CMK (cell line): ENCODE data around the gene FIBCD1.
"Not testable (repeated sequence)": the region's sequence is repeated elsewhere in the genome, so short reads cannot be mapped to it uniquely, and the experiment has no call there.

Experiments
- DNase-seq: peaks from one replicate; pipeline ENCODE4 v3.0.0-alpha.2; 2010; ENCODE audit warnings: low read depth

The FIBCD1 gene

DNA sequence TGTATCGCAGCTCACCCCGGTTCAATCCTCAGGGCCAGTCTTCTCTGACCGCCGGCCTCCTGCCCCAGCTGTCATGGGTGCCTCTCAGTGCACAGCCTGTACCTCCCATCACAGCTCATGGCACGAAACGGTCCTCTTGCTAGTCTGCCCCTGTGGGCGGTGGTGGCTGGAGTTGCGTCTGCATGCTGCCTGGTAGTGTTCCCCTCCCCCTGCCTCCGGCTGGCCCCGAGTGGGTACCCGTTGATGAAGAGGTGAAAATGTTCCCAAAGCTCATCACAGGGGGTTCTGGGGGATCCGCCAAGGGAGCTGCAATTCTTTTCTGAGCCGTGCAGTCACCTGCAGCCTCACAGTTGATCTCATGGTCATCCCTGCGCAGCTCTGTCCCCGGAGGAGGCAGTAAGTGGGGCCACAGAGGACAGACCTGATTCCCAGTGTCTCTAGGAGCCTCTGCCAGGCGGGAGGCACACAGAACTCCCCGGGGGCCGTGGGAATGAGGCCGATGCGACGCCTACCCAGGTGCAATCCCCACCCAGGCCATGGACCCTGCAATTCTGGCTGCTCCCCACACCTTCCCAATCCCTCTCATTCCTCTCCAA is 34.7 kb upstream of the FIBCD1 start:
- DNase-seq = no peak

DNA sequence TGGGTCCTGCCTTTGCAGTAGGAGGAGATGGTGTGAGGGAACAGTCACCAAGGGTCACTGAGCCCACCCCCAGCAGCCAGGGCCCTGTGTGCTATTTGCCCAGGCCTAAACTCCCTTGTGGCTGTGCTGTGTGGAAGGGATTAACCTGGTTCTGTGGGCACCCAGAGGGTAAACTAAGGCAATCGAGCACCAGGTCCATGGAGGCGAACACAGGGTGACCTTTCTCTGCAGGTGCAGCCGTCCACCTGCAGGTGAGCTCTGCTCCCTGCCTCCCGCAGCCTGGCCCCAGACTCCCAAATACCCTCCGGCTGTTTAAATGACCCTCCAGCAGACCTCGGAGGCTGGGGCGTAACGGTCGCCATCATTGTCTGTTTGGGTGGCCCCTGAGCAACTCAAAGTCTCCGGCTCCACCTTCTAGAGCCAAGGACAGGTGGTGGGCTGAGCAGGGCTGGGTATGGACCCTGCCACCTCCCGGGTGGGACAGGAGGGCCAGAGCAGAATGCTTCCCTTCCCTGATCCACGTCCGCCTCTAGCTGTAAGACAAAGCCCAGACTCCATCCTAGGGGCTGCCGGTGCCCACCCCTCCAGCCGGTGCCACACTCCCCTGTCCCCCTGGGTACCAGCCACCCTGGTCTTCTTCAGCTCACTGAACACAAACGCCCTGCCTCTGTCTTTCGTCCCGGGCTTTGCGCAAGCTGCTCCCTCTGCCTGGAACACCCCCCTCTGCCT is 34.1 kb upstream of the FIBCD1 start:
- DNase-seq = no peak

DNA sequence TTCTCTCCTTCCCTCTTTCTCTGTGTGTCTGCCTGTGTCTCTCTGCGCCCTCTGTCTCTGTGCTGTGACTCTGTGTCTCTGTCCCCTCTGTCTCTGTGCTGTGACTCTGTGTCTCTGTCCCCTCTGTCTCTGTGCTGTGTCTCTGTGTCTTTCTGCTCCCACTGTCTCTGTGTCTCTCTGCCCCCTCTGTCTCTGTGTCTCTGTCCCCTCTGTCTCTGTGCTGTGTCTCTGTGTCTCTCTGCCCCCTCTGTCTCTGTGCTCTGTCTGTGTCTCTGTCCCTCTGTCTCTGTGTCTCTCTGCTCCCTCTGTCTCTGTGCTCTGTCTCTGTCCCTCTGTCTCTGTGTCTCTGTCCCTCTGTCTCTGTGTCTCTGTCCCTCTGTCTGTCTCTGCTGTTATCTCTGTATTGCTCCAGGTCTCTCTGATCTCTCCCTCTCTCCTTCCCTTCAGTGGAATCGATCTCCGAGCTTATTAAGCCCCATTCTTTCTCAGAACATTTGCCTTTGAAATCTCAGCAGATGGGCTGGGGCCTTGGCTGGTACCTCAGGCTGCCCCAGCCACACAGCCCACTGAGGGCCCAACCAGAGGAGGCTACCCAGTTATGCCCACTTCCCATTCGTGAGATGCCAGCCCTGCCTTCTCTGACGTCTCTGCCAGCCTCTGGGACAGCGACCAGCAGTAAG is 33.4 kb upstream of the FIBCD1 start:
- no peak for DNase-seq

DNA sequence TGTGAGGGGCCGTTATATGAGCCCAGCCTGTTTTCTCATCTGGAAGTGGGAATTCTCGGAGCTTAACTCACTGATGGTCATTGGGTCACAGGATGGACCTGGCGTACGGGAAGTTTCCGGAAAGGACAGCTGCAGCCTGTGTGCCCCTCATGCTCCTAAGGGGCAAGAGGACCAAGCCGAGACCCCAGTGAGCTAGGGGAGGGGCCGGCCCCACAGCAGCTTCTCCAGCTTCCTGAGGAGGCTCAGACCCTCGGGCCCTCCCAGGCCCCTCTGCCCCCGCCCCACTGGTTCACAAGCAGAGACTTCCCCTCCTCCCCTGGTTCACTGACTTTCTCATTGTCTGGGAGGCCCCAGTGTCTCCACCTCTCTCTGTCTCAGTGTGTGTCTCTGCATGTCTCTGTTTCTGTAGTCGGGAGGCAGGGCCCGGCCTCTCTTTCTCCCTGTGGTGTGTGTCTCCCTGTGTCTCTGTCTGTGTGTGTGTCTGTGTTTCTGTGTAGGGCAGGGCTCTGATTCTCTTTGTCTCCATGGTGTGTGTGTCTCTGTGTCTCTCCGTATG is 32.3 kb upstream of the FIBCD1 start:
- DNase-seq = no peak

DNA sequence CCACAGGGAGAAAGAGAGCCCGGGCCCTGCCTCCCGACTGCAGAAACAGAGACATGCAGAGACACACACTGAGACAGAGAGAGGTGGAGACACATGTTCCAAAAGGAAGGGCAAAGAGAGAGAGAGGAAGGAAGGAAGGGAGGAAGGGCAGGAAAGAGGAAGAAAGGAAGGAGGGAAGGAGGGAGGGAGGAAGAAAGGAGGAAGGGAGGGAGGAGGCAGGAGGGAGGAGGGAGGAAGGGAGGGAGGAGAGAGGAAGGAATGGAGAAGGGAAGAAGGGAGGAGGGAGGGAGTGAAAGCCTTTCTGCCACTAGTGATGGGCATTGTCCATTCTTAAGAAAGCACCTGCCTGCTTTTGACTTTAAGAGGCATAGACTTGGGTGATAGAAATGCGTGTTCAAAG is 31.8 kb upstream of the FIBCD1 start:
- no peak for DNase-seq

DNA sequence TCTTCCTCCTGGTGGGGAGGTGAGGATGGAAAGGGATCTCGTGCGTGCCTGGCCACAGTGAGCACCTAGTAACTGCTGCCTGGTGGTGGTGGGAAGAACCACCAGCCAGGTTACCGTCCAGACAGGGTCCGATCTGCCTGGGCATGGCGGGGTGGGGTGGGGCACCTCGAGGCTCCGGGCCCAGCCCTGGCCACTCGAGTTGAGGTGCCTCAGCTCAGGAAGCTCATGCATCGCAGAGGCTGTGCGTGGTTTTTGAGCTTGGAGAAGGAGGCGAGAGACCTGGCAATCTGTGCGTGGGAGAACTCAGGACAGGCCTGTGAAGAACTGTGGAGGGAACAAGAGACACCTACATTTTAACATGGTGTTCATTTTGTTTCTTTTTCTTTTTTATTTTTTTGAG is 31.0 kb upstream of the FIBCD1 start:
- no peak for DNase-seq

DNA sequence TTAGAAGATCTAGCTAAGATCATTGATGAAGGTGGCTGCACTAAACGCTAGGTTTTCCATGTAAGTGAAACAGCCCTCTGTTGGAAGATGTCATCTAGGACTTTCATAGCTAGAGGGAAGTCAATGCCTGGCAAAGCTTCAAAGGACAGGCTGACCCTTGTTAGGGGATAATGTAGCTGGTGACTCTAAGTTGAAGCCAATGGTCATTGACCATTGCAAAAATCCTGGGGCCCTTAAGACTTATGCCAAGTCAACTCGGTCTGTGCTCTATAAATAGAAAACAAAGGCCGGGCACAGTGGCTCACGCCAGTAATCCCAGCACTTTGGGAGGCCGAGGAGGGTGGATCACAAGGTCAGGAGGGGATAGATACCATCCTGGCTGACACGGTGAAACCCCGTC is 26.6 kb upstream of the FIBCD1 start:
- DNase-seq = no peak

DNA sequence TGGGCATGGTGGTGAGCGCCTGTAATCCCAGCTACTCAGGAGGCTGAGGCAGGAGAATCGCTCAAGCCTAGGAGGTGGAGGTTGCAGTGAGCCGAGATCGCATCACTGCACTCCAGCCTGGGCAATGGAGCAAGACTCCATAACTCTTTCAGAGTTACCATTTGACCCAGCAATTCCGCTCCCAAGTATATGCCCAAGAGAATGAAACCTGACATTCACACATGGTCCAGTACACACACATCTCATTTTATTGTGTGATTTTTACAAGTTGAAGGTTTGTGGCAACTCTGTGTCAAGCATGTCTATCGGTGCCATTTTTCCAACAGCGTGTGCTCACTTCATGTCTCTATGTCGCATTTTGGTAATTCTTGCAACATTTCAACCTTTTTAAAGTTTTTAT is 24.9 kb upstream of the FIBCD1 start:
- no peak for DNase-seq

DNA sequence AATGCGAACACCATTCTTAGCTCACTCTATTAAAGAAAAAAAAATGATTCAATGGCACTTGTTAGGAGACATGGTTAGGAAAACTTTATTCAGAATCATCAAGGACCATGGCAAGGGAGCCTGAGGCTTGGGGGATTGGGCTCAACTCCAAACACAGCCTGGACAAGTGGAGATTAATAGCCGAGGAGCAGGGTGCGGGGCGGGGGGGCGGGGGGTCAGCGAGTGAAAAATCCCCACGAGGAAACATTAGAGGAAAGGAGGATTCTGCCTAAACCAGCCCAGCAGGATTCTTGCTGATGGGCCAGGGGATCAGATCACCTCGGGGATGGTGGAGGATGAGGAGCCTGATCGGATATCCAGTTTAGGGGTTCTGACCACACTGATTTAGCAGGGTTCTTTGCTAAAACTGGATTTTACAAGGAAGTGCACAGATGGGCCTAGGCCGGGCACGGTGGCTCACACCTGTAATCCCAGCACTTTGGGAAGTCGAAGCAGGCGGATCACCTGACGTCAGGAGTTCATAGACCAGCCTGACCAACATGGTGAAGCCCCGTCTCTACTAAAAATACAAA is 24.4 kb upstream of the FIBCD1 start:
- no peak for DNase-seq

DNA sequence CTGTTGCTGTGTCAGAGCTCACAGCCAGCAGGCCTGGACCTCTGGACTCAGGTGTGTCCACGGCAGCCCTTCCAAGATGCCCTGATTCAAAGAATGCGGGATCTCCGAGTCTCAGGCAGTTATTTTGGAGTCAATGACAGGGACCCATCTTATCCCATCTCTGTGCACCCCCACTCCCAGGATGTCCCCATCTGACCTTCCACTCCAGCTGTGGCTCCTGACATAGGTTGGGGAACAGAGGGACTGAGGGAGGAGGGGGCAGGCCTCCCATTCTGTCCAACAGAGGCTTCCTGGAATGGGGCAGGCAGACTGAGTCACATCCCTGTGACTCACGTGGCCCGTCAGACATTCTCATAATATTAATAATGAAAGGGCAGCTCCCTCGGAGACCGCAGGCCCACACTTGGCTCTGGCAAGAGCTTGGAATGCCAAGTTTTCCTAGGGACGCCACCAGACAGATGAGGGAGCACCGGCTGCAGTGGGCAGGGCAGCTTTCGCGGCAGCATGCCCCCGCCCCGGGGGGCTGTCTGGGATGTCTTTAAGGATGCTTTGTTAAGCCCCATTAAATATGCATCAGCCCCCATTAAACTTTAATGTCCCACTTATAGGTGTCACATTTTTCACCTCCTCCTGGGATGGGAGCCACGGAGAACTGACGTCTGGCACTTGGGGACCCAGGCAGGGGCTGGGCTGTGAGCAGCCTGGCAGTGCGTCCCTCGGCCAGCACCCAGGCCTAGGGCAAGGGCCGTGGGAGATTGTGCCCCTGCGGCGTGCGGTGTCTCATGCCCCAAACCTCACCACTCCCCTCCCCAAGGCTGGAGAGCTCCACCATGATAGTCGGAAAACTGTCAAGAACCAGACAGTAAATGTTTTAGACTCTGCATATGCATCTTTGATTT is 23.6 kb upstream of the FIBCD1 start:
- no peak for DNase-seq

DNA sequence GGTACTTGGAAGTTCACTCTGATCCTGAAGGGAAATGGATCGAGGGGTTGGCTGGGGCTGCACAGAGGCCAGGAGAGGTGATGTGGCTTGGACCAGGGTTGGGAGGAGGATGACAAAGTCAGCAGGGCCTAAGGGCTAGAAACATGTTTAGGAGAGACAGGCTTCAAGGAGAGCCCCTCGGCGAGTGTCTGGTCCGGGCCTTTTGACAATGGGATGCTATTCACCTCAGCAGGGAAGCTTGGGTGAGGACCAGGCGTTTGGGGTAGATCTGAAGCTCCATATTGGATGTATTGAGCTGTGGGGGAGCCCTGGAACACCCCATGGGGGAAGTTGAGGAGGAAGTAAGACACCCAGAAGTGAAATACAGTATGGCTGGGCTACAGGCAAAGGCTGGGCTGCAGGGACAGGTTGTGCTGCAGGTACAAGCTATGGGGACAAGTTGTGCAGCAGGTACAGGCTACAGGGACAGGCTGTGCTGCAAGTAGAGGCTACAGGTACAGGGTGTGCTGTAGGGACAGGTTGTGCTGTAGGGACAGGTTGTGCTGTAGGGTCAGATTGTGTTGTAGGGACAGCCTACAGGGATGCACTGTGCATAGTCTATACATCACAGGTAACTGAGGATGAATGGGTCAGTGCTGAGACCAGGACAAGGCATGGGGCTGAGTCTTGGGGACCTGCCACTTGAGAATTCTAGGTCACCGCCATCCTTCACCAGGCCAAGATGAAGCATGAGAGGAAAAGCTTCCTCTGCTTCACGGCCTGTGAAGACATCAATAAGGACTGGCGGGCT is 22.7 kb upstream of the FIBCD1 start:
- no peak for DNase-seq

DNA sequence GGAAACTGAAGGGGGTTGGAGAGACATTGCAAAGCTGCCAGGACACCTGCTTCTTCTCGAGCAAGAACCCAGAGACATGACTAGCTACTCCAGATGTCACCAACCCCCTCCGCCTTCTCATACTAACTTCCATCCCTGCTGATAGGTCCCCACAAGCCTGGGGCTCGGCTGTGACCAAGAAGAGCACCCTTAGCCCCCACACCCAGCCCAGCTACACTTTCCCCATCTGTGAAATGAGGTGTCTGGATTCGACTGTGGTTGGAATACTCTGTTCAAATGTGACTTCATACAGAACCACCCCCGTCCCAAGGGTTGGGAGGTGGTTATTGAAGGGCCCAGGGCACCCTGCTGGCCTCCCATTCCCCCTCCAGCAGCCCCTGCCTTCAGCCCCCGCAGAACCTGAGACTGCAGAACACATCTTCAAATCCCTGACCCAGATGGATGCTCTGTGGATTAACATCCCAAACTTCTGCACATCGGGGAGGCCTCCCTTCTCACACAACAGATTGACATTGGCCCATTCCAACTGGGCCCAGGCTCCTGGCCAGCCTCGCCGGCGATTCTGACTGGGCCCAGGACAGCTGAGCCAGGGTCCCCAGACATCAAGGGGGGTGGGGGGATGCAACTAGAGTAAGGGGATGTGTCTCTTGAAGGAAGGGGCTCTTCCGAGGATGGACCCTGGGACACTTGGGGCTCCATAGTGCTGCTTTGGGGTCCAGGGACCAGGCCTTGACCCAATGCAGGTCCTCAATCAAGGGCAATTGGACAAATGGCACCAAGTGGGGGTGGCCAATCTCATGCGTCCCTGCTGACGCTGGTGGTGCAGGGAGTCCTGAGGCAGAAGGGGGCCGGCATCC is 21.7 kb upstream of the FIBCD1 start:
- DNase-seq = no peak

DNA sequence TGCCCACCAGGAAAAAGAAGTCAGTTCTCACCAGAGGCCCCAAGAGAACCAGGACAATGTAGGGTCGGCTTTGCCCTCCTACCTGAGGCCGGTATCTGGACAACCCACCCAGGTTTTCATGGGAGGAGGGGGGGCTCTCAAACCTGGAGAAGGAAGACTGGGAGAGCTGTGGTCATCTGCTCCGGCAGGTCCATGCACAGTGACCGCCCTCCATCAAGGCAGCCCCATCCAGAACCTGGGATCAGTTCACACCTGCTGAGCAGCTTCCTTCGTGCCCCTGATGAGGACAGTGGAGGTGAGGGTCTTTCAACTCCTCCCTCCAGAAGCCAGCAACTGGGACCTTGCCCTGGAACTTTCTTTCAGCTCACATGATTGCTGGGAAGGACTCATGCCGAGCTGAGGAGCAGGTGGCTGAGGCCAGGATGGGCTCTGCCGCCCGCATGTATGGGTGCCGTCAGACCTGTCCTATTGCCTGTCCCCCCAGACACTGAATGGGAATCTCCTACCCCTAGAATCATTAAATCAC is 20.8 kb upstream of the FIBCD1 start:
- DNase-seq = no peak

DNA sequence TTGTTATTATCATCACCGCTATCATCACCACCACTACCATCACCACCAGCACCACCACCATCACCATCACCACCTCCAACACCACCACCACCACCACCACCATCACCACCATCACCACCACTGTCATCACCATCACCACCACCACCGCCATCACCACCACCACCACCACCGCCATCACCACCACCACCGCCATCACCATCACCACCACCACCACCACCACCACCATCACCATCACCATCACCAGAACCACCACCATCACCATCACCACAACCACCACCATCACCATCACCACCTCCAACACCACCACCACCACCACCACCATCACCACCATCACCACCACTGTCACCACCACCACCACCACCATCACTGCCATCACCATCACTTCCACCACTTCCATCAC is 19.5 kb upstream of the FIBCD1 start:
- not testable (repeated sequence) for DNase-seq

DNA sequence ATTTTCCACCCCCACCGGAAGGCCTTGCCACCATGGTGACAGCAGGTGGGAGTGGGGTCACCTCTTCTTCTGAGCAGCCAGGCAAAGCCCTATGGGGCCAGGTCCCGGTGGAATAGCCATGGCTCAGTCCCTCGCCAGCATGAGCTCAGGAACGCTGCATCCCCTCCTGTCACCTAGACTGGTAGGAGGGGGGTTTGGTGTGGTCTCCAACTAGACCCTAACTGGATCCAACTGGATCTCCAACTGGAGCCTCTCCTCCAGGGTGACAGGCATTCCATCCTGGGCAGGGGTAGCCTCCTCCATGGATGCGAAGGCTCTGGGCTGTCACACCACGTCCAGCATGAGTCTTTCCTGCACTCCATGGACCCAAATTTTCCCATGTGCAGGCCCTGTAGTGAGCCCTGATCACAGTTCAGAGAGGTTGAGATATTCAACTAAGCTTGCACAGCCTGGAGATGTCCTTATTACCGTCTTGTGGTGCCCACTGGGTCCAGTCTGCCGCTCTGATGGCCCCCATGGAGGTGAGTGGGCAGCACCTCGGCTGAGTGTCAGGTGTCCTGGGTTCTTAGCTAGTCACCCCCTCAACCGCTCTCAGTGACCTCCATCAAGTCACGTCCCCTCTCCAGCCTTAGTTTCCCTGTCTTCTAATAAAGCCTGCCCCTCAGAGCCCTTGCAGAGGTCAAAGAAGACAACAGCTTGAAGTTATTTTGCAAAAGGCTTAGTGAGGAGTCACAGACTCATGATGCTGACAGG is 18.6 kb upstream of the FIBCD1 start:
- DNase-seq = no peak

DNA sequence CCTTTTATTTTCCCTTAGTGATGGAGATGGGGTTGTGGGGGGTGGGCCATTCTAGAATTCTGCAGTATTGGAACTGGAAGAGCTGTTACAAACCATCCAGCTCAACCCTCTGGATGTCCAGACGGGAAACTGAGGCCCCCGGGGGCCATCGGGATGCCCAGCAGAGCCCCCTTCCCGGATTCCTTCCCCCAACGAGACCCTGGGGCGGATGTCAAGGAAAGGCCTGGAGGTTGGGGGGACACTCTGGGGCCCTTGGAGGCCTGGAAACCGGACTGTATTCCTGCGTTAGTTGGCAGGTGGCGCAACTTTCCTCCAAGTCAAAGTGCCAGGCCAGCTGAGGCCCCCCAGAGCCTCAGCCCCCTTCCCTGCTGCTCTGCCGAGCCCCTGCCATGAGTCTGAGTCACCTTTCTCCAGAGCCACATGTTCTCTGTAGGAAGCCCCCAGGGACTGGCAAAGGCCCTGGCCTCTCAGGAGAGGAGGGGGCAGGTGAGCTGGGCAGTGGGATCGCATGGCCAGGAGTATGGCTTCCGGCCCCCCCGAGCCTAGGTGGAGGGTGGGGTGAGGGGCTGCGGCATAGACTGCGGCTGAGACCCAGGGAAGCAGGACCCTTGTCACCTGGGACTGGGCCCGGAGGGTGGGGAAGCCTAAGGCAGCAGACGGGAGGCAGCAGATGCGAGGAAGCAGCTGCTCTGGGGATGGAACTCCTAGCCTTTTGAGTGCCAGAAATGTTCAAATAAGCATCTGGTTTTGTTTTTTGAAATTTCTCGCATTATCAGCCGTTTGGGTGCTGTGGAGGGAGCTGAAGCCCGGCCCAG is 17.8 kb upstream of the FIBCD1 start:
- DNase-seq = no peak

DNA sequence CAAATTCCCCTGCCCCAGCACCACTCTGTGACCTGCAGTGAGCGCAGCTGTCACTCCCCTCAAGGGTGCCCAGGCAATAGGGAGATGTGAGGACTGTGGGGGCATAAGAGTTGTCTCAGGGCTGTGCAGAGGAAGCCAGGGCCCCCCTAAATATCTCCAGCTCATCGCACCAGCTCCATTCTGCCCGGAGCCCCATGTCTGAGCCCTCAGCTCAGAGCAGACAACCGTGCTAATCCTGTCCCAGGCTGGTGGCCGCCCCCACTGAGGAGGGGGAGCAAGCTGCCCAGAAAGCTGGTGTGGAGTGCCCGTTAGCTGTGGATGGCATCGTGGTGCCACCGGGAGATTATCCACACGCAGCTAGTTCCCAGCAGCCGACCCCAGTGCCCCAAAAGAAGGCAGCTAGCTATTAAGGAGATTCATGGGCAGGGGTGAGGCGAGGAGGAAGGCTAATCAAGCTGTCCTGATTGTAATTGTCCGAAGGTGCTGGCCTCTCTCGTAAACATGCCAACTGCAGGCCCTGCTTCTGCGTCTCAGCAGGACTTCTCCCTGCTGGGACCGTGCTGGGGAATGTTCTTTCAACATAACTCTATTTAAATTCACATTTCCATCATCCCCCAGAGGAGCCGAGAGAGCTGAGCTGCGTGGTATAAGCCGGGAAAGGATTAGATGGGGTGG is 17.0 kb upstream of the FIBCD1 start:
- DNase-seq = no peak

DNA sequence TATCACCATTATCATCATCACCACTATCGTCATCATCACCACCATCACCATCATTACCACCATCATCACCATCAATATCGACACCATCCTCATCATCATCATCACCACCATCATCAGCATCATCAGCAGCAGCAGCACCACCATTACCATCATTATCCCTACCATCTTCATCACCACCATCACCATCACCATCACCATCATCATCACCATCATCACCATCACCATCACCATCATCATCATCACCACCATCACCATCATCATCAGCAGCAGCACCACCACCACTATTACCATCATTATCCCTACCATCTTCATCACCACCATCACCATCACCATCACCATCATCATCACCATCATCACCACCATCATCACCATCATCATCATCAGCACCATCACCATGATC is 15.9 kb upstream of the FIBCD1 start:
- DNase-seq = not testable (repeated sequence)
